GM19452 (cell line): ENCODE data around the gene GPR55.

Experiments
- ATAC-seq: cut with Tn5 transposase; IDR thresholded peaks from one replicate; pipeline ENCODE4 v1.9.1; 2021; ENCODE audit not compliant: unreplicated experiment

Gene GPR55

GRCh38 chr2:230902180-230902899, 22.7 kb downstream of the GPR55 start:
- ATAC-seq: peak; percentile 81

- no peak for ATAC-seq
These were observed 24.0 kb downstream of the GPR55 start for GRCh38 chr2:230901006-230901405.

- ATAC-seq: no peak
These were observed 24.6 kb downstream of the GPR55 start for GRCh38 chr2:230900336-230900995.

GRCh38 chr2:230899786-230900185, 25.3 kb downstream of the GPR55 start:
- ATAC-seq: no peak

- no peak for ATAC-seq
These were observed 25.8 kb downstream of the GPR55 start for GRCh38 chr2:230899287-230899686.

GRCh38 chr2:230898713-230899091, 26.3 kb downstream of the GPR55 start:
- ATAC-seq: no peak

- no peak for ATAC-seq
These were observed 26.9 kb downstream of the GPR55 start for GRCh38 chr2:230898016-230898712.

- no peak for ATAC-seq
These were observed 28.5 kb downstream of the GPR55 start for GRCh38 chr2:230896346-230897115.

- ATAC-seq: no peak
These were observed 29.3 kb downstream of the GPR55 start for GRCh38 chr2:230895536-230896345.

GRCh38 chr2:230893841-230894781, 30.9 kb downstream of the GPR55 start:
- no peak for ATAC-seq

- peak; percentile 76 for ATAC-seq
These were observed 31.7 kb downstream of the GPR55 start for GRCh38 chr2:230893338-230893737.

- no peak for ATAC-seq
These were observed 33.5 kb downstream of the GPR55 start for GRCh38 chr2:230891509-230891908.

GRCh38 chr2:230891064-230891463, 34.0 kb downstream of the GPR55 start:
- no peak for ATAC-seq

- no peak for ATAC-seq
These were observed 34.4 kb downstream of the GPR55 start for GRCh38 chr2:230890646-230891045.

GRCh38 chr2:230889911-230890601, 35.0 kb downstream of the GPR55 start:
- no peak for ATAC-seq

- ATAC-seq: no peak
These were observed 36.1 kb downstream of the GPR55 start for GRCh38 chr2:230888824-230889400.

GRCh38 chr2:230887342-230887741, 37.7 kb downstream of the GPR55 start:
- no peak for ATAC-seq

- no peak for ATAC-seq
These were observed 38.4 kb downstream of the GPR55 start for GRCh38 chr2:230886671-230887071.
